ENCODE measurements around the gene GLS2. TPM values are rescaled to one million over a fixed set of nuclear protein-coding genes. Genes with fewer than 3 reads are reported as not detected.

The GLS2 gene
- total and polyA plus RNA-seq, 2 donors (not counting 3 experiments of a cell fraction or from before 2014, with no cell fraction given), result 0.04 to 0.33 TPM

DNA sequence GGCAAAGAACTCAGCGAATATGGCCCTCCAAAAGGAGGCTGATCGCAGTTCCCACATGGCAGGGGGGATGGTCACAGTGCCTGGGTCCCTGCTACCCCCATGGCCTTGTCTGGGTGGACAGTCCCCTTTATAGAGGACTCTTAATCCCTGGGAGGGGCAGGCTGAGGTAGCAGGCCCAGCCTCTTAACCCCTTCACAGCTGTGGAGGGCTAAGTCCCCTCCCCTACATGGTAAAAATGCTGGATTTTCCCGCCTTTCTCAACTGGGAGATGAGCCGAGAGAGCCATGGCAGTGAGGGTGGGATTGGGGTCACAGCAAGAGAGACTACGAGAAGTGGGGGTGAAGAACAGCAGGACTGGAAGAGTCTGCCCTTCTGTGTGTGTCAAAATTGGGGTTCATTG lies 33.4 kb downstream of the GLS2 start, which contains the start of gene MIP:
MIP (minus strand) TSS at position 101 of the 400 bp plus-strand sequence; CDS start at position 57, 44 bp downstream.
- BruUV-seq (replicated peaks), result no TSS peak
- Histone ChIP-seq H3K79me2 (ENCODE audit: control insufficient read depth, insufficient read depth, low read length) (no peaks in the 10 kb centered on the region), H3K9me1 (replicated peaks; ENCODE audit: control insufficient read depth, extremely low read depth, insufficient read depth, low read length) (no peaks in the 10 kb centered on the region), H4K20me1 (replicated peaks; ENCODE audit: control insufficient read depth, extremely low read depth, insufficient read depth, low read length) (no peaks in the 10 kb centered on the region), H2AFZ (ENCODE audit: low read depth, low read length) (no peak within 1 kb of the TSS), H3K9me3 (replicated peaks; ENCODE audit: control insufficient read depth, insufficient read depth, low read length) (no peaks in the 10 kb centered on the region), H3K4me2 (ENCODE audit: insufficient read depth, low read length) (no peak within 1 kb of the TSS), H3K27ac (ENCODE audit: insufficient read depth, low read depth, low read length) (no peak within 1 kb of the TSS), H3K4me3 (replicated peaks in 1 of 3; ENCODE audit: insufficient read depth in 1 of 3, low read depth in 1 of 3, low read length in 3 of 3) (no peak within 1 kb of the TSS), H3K27me3 (ENCODE audit: control insufficient read depth in 2 of 2, insufficient read depth in 2 of 2, low read length in 2 of 2) (peaks cover 0 to 5% of the 10 kb centered on the region in 2 experiments), H3K9ac (replicated peaks; ENCODE audit: extremely low read depth, insufficient read depth, low read length) (no peak within 1 kb of the TSS), H3K4me1 (ENCODE audit: control insufficient read depth, extremely low read depth, insufficient read depth, low read length) (peaks cover 4% of the 10 kb centered on the region), H3K36me3 (ENCODE audit: control insufficient read depth in 2 of 2, extremely low read depth in 1 of 2, insufficient read depth in 2 of 2, low read length in 2 of 2) (no peaks in the 10 kb centered on the region)
- TF ChIP-seq POLR2A (IDR thresholded peaks at IDR 0.05; ENCODE audit: low read depth, low read length), result no peak
- TF ChIP-seq GATA2 (IDR thresholded peaks at IDR 0.05; ENCODE audit: insufficient read depth, insufficient read length, low read depth, low read length), result no peak
- TF ChIP-seq, protein P1, sequence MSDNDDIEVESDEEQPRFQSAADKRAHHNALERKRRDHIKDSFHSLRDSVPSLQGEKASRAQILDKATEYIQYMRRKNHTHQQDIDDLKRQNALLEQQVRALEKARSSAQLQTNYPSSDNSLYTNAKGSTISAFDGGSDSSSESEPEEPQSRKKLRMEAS (IDR thresholded peaks at IDR 0.05; ENCODE audit: insufficient read depth, insufficient read length), result no peak
- TF ChIP-seq JUN (IDR thresholded peaks at IDR 0.05; ENCODE audit: borderline replicate concordance, insufficient read depth, insufficient read length, low read depth), result no peak
- no peak for TF ChIP-seq POLR2AphosphoS5 (IDR thresholded peaks at IDR 0.05; ENCODE audit: insufficient read depth, low read depth, low read length)
- TF ChIP-seq MYC (IDR thresholded peaks at IDR 0.05; ENCODE audit: low read depth, low read length), result no peak
- no peak for TF ChIP-seq FOS (IDR thresholded peaks at IDR 0.05; ENCODE audit: borderline replicate concordance, insufficient read depth, low read length)
- TF ChIP-seq, protein P2, sequence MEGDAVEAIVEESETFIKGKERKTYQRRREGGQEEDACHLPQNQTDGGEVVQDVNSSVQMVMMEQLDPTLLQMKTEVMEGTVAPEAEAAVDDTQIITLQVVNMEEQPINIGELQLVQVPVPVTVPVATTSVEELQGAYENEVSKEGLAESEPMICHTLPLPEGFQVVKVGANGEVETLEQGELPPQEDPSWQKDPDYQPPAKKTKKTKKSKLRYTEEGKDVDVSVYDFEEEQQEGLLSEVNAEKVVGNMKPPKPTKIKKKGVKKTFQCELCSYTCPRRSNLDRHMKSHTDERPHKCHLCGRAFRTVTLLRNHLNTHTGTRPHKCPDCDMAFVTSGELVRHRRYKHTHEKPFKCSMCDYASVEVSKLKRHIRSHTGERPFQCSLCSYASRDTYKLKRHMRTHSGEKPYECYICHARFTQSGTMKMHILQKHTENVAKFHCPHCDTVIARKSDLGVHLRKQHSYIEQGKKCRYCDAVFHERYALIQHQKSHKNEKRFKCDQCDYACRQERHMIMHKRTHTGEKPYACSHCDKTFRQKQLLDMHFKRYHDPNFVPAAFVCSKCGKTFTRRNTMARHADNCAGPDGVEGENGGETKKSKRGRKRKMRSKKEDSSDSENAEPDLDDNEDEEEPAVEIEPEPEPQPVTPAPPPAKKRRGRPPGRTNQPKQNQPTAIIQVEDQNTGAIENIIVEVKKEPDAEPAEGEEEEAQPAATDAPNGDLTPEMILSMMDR (IDR thresholded peaks at IDR 0.05; ENCODE audit: extremely low read depth in 1 of 2, insufficient read depth in 1 of 2, low read depth in 1 of 2, low read length in 2 of 2), result no peak
- no peak for TF ChIP-seq EZH2 (IDR thresholded peaks at IDR 0.05; ENCODE audit: borderline replicate concordance, low read depth, low read length, severe bottlenecking)
- CTCF ChIA-PET, result no interaction called here
- FAIRE-seq, result no peak
- dilution Hi-C loops (cut with MboI; ENCODE audit: extremely low pct_ligation_motif_present, low sequenced_read_pairs), result no loop called here
- intact Hi-C loops (cut with micrococcal nuclease), result no loop called here
- POLR2A ChIA-PET, result no interaction called here
- no peak for DNase-seq (ENCODE audit: low read depth, low spot score)

All from endothelial cell of umbilical vein (primary cell).